ENCODE measurements around the gene MAMDC4.

DNA sequence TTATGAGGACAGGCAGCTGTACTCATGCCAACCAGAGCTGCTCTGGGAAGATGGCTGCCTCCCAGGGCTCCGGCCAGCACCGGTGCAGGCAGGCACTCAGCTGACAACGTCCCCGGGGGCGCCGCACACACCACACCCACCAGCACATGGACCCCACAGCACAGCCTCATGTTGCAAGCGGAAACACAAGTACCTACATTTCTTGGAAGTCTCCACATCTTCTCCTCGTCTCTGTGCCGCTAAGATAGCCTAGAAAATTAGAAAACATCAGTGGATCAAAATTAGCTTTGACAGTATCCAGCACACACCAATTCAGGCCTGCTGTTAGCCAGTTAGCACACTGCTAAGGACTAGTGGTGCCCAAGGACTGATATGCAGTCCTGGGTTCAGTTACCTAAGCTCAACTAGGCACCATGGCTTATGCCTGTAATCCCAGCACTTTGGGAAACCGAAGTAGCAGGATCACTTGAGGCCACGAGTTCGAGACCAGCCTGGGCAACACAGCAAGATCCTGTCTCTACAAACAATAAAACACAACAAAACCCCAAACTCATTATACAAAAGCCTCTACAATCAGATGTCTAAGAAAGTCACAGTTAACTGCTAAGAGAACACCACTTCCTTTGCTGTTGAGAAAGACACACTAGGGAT is 11.6 kb downstream of the MAMDC4 start:
- TF ChIP-seq, protein P1, sequence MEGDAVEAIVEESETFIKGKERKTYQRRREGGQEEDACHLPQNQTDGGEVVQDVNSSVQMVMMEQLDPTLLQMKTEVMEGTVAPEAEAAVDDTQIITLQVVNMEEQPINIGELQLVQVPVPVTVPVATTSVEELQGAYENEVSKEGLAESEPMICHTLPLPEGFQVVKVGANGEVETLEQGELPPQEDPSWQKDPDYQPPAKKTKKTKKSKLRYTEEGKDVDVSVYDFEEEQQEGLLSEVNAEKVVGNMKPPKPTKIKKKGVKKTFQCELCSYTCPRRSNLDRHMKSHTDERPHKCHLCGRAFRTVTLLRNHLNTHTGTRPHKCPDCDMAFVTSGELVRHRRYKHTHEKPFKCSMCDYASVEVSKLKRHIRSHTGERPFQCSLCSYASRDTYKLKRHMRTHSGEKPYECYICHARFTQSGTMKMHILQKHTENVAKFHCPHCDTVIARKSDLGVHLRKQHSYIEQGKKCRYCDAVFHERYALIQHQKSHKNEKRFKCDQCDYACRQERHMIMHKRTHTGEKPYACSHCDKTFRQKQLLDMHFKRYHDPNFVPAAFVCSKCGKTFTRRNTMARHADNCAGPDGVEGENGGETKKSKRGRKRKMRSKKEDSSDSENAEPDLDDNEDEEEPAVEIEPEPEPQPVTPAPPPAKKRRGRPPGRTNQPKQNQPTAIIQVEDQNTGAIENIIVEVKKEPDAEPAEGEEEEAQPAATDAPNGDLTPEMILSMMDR (IDR thresholded peaks at IDR 0.05): no peak
- TF ChIP-seq SIN3A (IDR thresholded peaks at IDR 0.05; ENCODE audit: borderline replicate concordance, insufficient read depth, low read depth, low read length): no peak
